Neutrophil (primary cell): ENCODE data around the gene GATA3.

Experiments
- H3K27ac ChIP-seq: fragments of 200-600 bp; sonication (generic); 2 replicates; pipeline ENCODE4 v1.5.1; 2016; ENCODE audit warnings: mild to moderate bottlenecking, moderate library complexity
- H3K27me3 ChIP-seq: fragments of 200-600 bp; sonication (generic); 2 replicates; pipeline ENCODE4 v1.6.0; 2016; ENCODE audit warnings: mild to moderate bottlenecking
- H3K36me3 ChIP-seq: fragments of 200-600 bp; sonication (generic); 2 replicates; pipeline ENCODE4 v1.5.1; 2017
- H3K4me1 ChIP-seq, 2 experiments: fragments of 200-600 bp in 1 of 2; sonication (generic) in 1 of 2; 1 replicate in 1 of 2; 2 replicates in 1 of 2; pipeline versions ENCODE4 v1.5.1 to v1.6.1; 2013 to 2016; ENCODE audit warnings: low read depth in 1 of 2, low read length in 1 of 2, mild to moderate bottlenecking in 1 of 2, moderate library complexity in 1 of 2; ENCODE audit not compliant: control insufficient read depth in 1 of 2, insufficient read depth in 1 of 2
- H3K4me3 ChIP-seq, 2 experiments: fragments of 200-600 bp in 1 of 2; sonication (generic) in 1 of 2; 1 replicate in 1 of 2; 2 replicates in 1 of 2; pipeline ENCODE4 v1.5.1; 2013 to 2016; ENCODE audit warnings: low read depth in 1 of 2, low read length in 1 of 2, mild to moderate bottlenecking in 1 of 2, moderate library complexity in 1 of 2
- H3K9me3 ChIP-seq: fragments of 200-600 bp; sonication (generic); 2 replicates; pipeline ENCODE4 v1.5.1; 2016
- TF ChIP-seq, protein P1 (sequence below): fragments of 200-600 bp; sonication (generic); IDR thresholded peaks from 2 replicates; pipeline ENCODE4 v1.5.1; 2016; ENCODE audit warnings: antibody characterized with exemption

The GATA3 gene

DNA sequence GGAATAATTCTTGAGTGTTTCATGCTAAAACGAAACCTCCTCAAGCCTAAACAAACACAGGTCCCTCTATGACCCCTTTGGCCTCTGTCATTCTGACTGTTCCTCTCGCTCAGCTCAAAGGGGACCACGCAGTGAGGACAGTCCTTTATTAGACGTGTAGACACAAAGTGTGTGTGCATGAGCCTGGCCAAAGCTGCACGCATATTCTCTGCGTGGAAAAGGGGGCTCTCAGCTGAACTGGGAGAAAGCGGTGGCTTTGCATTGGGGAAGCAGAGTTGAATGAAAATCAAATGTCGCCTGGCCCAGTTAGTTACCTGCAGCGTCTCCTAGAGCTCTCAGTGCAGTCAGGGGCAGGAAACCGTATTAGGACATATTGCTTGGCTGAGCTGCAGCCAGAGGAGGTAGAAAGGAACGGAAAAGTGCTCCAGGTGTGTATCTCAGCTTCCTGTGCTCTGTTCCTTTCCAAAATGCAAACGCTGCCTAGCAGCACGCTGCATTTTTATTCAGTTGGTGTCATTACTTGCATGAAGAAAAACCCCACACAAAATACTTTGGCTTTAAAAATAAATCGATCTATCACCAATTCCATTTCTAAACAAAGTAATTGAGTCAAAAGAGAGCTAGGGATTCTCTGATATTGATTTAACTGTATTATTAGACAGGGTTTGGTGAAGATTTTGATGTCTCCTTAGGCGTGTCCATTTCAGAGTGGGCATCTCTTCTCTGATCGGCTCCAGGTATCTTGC is 4.9 kb downstream of the GATA3 start:
- H3K9me3 ChIP-seq: no peaks in the 10 kb centered on the region
- TF ChIP-seq, protein P1, sequence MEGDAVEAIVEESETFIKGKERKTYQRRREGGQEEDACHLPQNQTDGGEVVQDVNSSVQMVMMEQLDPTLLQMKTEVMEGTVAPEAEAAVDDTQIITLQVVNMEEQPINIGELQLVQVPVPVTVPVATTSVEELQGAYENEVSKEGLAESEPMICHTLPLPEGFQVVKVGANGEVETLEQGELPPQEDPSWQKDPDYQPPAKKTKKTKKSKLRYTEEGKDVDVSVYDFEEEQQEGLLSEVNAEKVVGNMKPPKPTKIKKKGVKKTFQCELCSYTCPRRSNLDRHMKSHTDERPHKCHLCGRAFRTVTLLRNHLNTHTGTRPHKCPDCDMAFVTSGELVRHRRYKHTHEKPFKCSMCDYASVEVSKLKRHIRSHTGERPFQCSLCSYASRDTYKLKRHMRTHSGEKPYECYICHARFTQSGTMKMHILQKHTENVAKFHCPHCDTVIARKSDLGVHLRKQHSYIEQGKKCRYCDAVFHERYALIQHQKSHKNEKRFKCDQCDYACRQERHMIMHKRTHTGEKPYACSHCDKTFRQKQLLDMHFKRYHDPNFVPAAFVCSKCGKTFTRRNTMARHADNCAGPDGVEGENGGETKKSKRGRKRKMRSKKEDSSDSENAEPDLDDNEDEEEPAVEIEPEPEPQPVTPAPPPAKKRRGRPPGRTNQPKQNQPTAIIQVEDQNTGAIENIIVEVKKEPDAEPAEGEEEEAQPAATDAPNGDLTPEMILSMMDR: no peak
- no peaks in the 10 kb centered on the region for H3K36me3 ChIP-seq
- H3K4me1 ChIP-seq: peaks cover 13 to 16% of the 10 kb centered on the region in 2 experiments
- peaks cover 100% of the 10 kb centered on the region for H3K27me3 ChIP-seq
- H3K4me3 ChIP-seq: no peak overlapping the region
- H3K27ac ChIP-seq: no peak overlapping the region

DNA sequence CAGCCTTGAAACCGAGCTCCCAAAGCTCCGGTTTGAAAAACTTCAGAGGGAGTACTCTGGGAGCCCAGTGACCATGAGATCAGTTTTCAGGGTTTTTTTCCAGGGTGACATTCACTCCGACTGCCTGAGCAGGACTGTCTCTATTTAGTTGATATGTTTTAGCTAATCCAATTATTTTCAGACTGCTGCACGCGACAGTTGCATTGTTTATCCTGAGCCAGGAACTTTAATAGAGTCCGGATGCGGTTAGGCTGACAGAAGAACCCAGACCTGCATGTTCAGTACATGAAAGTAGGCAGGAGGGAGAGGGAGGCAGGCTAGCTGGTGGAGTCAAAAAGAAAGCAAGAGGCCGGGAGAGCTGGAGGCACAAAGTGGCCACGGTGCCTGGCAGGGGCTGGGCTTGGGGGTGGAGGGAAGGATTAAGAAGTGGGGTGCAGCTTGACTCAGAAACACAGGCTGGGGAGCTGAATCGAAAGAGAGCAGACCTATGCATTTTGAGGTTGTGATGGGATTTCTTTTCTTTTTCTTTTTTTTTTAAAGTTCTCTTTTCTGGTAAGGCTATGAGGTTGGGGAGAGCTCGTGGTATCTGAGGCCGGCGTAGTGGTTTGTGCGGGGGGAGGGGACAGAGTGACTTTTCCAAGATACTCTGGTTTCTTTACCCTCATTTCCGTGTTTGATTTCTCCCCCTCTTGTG is 5.7 kb downstream of the GATA3 start:
- Histone ChIP-seq H3K36me3 (no peaks in the 10 kb centered on the region), H3K9me3 (no peaks in the 10 kb centered on the region), H3K4me1 (peaks cover 8 to 9% of the 10 kb centered on the region in 2 experiments), H3K27me3 (peaks cover 100% of the 10 kb centered on the region), H3K27ac (no peak overlapping the region), H3K4me3 (no peak overlapping the region)
- TF ChIP-seq, protein P1: no peak

DNA sequence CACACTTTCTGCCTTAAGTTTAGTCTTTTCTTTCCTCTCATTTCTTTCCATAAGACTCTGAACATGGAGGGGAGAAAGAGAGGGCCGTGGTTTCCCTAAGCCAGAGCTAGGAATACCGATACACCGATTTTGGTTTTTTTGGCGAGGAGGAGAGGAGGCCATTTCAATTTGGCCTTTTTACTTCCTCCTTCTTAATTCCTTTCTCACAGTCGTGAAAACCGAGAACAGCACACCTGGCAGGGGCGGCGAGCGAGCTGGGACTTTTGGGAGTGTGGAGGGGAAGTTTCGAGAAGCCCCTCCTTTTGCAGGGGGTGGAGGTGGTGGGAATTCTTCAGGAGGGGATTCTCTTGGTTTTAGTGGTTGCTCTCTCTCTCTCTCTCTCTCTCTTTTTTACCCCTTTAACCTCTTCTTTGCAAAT is 6.2 kb downstream of the GATA3 start:
- no peak overlapping the region for H3K27ac ChIP-seq
- peaks cover 2 to 5% of the 10 kb centered on the region in 2 experiments for H3K4me1 ChIP-seq
- H3K27me3 ChIP-seq: peaks cover 100% of the 10 kb centered on the region
- no peaks in the 10 kb centered on the region for H3K9me3 ChIP-seq
- H3K36me3 ChIP-seq: no peaks in the 10 kb centered on the region
- no peak overlapping the region for H3K4me3 ChIP-seq
- TF ChIP-seq, protein P1: no peak

DNA sequence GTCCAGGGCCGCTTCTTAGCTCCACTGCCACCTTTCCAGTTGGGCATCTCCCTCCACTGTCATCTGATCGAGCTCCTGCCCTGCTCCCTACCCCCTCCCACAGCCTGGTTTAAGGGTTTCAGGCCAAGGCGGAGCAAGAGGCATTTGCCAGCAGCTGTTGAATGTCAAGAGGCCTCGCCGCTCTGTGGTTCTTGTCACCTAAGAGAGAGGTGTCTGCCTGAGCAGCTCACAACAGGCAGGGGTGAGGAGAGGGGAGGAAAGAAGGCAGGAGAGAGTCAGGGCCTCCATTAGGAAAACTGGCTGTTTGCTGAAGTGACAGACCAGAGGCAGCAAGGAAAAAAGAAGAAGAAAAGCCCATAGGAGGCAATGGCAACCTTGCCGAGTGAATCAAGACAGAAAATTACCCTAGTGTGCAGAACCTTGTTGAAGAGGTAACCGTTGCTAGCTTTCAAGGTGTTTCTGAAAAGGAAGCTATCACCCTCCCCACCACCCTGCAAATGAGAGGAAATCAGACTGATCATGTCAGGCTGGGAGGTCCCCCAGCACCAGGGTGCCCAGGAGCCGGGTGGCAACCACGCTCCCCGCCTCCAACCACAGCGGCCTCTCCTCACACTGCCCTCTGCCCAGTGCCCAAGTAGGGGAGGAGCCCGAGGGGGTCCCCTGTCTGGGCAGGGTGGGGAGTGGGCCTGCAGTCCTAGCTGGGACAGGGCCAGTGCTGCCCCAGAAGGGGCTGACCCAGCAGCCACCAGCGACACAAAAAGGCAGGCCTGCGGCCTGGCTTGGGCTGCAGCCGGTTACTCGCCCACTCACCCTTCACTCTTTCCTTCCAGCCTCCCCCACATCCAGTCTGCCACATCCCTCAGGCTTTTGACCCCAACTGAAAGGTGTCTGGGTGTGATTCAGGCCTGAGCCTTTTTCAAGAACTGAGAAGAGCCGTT is 7.1 kb downstream of the GATA3 start:
- H3K4me3 ChIP-seq: no peak overlapping the region
- H3K9me3 ChIP-seq: no peaks in the 10 kb centered on the region
- peaks cover 100% of the 10 kb centered on the region for H3K27me3 ChIP-seq
- H3K4me1 ChIP-seq: peaks cover 0 to 4% of the 10 kb centered on the region in 2 experiments
- TF ChIP-seq, protein P1: no peak
- H3K36me3 ChIP-seq: no peaks in the 10 kb centered on the region
- H3K27ac ChIP-seq: no peak overlapping the region

DNA sequence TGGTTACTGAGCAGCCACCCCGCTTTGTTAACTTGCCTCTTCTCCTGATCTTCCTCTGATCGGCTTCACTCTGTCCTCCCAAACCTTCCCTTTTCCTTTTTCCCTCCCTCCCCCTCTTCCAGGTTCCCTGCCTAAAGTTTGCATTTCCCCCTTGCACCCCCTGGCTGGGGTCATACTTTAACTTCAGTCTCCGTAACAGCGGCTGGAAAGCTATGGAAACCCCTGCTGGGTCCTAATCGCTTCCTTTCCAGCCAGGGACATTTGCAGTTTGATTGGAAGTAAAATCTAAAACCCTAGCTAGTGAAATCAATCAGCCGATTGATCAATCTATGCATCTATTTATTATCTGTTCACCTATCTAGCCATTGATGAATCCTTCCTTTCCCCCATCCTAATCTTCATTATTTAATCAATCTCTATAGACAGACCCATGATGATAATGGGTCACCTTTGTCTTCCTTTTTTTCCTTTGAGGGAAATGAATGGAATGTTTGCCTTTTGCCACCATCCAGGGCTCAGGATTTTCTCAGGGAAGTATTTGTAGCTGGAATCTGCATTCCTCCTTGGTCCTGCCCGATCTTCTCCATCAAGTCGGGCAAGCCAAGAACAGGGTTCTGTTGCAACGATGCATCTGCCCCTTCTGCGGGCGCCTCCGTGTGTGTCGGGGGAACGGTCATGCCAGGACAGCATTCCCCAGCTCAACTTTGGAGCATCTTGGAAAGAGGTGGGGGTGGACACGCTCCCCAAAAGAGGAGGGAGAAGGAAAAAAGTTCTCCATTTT is 8.8 kb downstream of the GATA3 start:
- TF ChIP-seq, protein P1: no peak
- Histone ChIP-seq H3K4me3 (no peak overlapping the region), H3K9me3 (no peaks in the 10 kb centered on the region), H3K27ac (no peak overlapping the region), H3K27me3 (peaks cover 98% of the 10 kb centered on the region), H3K36me3 (no peaks in the 10 kb centered on the region), H3K4me1 (peaks cover 0 to 4% of the 10 kb centered on the region in 2 experiments)
